T-helper 1 cell (primary cell): Measurements from ENCODE around the gene UIMC1.
"Not testable (repeated sequence)": the region's sequence is repeated elsewhere in the genome, so short reads cannot be mapped to it uniquely, and the experiment has no call there.

Source experiments
- DNase-seq, 5 donors: peaks; one replicate each; pipeline ENCODE4 v3.0.0-alpha.2; 2012 to 2020
- total RNA-seq, 4 donors: gene quantifications; one replicate each; lab custom pipeline; 2026; lab: John Stamatoyannopoulos, UW

Gene UIMC1
- total RNA-seq: 39.5 to 71.7 (median 54.5) reads per million in 4 donors

DNA sequence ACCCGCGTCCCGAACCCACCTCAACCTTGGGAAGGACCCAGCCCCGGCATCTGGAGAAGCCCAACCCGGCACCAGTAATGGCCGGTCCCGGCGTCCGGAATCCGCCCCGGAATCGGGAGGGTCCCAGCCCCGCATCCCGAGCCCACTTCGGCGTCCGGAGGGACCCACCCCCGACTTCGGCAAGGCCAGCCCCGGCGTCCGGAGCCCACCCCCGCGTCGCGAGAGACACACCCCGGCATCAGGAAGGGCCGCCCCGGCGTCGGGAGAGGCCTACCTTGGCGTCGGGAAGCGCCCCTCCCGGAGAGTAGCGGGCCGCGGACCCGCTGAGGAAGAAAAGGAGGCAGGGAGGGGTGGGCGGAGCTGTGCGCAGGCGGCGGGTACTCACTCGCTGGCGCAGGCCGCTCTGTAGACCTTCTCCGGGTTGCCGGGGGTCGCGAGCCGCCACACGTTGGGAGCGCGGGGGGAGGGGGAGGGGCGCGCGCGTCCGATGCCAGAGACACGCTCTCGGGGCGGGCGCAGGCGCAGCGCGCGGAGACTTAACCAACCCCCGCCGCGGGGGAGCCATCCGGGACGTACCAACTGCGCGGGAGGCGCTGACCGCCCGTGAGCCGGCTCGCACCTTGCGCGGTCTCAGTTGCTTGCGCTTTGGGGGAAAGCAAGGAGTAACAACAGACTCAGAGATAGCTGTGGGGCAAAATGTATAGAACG, at the start of gene UIMC1:
Gene UIMC1 (minus strand): TSS at position 515 of the 708 bp plus-strand sequence. CDS start 24,164 bp downstream, outside the sequence.
- peak; percentile 80 to 94 (median 86) for DNase-seq

DNA sequence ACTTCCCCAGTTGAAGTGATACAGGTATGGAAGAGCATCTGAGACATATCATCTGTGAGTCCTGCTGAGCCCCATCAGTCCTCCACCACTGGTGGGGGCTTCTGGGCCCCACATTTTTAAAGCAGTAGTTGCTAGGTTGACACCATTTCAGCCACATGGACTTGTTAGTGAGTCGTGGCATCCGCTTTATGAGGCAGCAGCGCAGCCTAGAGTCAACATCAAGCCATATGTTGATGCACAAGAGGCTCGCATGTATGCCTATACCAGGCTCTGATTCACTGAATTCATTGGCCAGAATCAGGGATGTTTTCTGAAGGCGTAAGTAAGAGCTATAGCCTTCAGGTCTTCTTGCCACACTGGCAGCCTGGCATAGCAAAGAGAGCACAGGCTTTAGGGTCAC, 42.7 kb upstream of the UIMC1 start:
- DNase-seq: no peak

DNA sequence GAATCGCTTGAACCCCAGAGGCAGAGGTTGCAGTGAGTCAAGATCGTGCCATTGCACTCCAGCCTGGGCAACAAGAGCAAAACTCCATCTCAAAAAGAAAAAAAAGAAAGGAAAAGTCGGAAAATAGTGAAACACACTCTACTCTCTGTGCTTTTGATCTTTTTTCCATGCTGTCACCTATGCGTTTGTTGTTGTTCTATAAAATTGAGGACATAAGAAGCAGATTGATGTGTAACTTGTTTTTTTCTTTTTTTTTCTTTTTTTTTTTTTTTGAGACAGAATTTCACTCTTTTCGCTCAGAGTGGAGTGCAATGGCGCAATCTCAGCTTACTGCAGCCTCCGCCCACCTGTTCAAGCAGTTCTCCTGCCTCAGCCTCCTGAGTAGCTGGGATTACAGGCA, 42.0 kb upstream of the UIMC1 start:
- not testable (repeated sequence) for DNase-seq

DNA sequence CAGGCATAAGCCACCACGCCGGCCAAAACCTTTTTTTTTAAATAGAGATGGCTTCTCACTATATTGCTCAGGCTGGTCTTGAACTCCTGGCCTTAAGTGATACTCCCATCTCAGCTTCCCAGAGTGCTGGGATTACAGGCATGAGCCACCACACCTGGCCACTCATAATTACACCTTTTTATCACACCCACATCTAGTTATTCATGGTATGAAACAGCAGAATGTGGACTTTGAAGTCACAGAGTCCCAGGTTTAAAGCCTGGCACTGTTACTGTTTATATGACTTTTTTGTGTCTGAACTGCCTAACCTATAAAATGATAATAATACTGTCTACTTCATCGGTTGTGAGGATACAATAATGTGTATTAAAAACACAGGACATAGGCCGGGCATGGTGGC, 39.1 kb upstream of the UIMC1 start:
- DNase-seq: no peak

DNA sequence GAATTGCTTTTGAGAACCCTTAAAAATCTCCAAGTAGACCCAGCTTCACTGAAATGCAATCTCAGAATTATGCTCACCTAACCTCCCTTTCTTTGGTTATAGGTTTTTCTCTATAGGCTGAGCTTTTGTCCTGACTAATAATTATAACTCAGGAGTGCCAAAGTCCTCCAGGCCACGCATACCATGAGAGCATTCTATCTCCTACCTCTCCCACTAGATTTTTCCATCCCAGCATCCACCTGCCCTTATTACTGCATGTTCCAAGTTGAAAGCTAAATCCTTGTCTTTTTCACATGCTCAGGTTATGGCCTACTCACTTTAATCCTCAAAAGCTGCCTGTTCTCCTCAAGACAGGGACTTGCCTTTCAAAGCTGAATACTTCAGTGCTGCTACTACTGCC, 38.1 kb upstream of the UIMC1 start:
- no peak for DNase-seq

DNA sequence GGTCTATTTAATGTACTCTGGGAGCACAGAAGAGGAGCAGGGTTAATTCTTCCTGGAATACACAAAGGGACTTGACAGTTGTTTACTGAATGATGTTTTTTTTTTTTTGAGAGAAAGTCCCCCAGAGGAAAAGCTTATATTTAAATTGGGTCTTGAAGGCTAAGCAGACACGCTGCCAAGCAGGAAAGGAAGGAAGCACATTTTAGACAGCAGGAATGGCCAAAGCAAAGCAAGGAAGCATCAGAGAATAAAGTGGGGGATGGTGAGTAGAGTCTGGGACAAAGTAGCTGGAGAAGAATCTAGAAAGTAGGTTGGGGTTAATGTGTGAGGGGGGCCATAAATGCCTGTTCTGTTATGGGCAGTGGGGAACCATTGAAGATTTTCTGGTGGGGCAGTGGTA, 37.4 kb upstream of the UIMC1 start:
- DNase-seq: no peak

DNA sequence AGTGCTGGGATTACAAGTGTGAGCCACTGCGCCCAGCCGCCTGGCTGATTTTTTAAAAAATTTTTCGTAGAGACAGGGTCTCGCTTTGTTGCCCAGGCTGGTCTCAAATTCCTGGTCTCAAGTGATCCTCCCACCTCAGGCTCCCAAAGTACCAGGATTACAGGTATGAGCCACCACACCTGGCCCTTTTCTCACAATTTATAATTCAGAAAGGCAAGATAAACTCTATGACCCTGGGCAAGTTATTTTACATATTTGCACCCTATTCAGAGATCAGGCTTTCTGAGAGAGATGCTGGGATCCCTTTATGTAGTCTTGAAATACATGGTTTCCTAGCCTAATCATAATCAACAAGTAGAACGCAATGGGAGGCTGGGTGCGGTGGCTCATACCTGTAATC, 36.5 kb upstream of the UIMC1 start:
- DNase-seq: no peak

DNA sequence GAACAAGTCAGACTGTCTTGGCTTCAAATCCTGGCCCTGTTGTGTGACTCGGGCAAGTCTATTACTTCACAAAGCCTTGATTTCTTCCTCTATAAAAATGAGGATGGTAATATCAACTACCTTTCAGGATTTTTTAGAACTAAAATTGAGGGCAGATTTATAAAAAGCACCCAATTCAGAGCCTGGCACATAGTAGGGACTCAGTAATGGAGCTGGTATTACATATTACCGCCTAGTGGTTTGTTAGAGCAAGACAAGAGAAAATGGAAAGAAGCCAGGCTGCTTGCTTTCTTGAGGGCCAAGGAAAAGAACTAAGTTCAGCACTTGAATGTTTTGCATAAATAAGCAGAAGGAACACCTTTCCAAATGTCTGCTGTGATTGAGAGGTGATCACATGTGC, 35.4 kb upstream of the UIMC1 start:
- no peak for DNase-seq

DNA sequence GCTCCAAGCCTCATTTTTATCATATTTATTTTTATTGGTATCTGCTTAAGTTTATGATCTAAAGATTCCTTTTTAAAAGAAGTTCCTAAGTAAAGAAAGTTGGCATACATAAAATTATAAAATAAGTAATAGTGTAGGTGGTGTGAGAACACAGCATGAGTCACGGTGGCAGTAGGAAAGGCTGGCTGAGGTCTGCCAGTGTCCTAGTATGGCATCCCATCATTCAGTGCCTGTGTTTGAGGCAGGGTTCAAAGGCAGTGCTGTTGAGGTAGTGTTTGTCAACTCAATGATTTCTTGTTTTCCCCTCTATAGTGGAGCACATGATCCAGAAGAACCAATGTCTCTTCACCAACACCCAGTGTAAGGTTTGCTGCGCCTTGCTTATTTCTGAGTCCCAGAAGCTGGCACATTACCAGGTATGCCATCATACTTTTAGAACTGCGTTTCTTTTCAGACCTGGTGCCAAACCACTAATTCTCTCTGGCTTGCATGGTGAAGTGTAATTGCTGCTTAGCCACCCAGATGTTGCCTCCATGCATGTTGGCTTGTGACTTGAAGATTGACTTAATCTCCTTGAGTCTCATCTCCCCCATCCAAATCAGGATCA, 34.3 kb upstream of the UIMC1 start:
- no peak for DNase-seq

DNA sequence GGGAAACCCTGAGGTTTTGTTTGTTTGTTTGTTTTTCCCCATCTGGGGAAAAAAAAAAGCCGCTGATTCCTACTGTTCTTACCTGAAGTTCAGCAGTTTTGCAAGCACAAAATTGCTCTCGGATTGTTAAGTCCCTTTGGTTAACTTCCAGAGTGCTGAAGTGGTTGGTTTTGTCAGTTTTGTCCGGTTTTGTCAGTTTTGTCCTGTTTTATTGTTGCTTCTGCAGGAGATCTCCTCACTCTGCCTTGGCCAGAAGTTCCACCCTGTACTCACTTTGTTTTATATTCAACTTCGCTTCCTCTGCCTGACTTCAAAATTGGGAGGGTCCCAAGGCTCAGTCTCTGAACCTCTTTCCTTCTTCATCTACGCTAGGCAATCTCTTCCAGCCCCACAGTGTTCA, 30.3 kb upstream of the UIMC1 start:
- DNase-seq: no peak

DNA sequence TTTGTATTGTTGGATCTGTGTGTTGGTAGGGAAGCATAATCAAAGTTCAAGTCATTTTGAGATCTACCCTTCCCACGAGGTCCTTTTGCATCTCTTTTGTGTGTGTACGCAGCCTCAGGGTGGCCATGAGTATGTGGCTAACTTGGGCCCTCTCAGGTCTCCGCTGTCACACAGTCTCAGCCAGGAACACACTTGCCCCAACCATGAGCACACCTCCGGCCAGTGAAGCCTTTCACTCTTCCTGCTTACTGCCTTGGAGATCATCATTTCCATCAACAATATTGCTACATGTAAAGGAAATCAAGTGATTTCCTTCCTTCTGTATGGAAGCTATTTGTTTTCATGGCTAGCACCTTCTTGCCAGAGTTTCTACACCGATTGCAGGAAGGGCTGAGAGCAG, 29.9 kb upstream of the UIMC1 start:
- no peak for DNase-seq

DNA sequence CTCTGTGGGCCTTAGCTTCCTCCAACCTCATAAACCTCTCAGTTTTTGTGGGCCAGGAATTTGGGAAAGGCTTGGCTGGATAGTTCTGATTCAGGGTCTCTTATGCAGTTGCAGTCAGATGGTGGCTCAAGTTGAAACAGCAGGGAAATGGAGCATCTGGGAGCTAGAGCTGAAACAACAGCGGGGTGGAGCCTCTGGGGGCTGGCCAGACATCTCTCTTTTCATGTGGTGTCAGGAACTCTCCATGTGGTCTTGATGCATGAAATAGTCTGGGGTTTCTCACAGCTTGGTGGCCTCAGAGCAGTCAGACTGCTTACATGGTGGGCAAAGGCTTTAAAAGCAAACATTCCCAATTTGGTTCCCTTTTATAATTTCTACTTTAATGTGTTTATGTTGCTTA, 29.4 kb upstream of the UIMC1 start:
- no peak for DNase-seq

DNA sequence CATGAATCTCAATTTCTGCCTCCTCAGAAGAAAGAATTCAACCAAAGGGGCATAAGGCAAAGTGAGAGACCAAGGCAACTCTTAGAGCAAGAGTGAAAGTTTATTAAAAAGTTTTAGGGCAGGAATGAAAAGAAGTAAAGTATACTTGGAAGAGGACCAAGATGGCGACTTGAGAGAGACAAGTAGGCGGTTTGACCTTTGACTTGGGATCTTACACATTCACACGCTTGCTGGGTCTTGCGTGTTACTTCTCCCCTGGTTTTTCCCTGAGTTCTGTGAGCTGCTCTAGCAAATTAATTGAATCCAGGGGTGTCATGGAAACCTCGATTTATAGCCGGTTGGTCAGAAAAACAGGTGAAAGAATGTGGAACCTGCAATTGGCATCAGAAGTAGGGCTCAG, 22.9 kb upstream of the UIMC1 start:
- no peak for DNase-seq

DNA sequence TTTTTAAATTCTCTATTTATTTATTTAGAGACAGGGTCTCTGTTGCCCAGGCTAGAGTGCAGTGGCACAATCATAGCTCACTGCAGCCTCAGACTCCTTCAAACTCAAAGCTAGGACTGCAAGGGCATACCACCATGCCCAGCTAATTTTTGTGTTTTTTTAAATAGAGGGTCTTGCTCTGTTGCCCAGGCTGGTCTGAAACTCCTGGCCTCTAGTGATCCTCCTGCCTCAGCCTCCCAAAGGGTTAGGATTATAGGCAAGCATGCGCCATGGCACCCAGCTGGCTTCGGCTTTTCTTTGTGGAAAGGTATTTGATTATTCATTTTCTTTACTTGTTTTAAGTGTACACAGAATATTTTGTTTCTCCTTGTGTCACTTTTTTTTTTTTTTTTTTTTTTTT, 21.1 kb upstream of the UIMC1 start:
- no peak for DNase-seq

DNA sequence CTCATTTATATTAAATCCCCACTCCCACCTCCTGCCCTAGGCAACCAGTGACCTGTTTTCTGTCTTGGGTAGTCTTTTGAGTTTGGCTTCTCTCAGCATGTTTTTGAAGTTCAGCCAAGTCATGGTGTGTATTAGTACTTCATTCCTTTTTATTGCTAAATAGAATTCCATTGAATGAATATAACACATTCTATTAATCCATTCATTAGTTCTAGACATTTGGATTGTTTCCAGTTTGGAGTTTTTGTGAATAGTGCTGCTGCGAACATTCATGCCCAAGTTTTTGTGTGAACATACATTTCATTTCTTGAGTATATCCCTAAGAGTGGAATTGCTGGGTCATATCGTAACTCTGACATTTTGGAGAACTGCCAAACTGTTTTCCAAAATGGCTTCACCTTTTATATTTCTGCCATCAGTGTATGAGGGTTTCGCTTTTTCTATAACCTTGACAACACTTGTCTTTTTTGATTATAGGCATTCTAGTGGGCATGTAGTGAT, 18.6 kb upstream of the UIMC1 start:
- DNase-seq: no peak

DNA sequence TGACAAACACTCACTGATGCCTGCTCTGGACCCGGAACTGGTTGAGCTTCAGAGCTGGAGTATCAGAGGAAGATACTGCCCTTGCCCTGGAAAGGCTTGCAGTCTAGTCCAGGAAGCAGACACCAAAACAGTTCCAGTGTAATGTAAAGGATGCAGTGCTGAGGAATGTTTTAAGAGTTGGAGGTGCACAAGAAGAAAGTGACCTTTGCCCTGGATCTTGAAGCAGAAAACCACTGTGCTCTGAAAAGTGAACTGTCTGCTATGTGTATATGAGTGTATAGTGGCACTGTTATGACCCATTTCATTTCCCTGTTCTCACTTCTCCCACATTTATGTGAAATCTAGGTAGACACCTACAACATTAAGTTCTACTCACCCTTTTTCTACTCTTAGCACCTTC, 18.0 kb upstream of the UIMC1 start:
- DNase-seq: no peak

DNA sequence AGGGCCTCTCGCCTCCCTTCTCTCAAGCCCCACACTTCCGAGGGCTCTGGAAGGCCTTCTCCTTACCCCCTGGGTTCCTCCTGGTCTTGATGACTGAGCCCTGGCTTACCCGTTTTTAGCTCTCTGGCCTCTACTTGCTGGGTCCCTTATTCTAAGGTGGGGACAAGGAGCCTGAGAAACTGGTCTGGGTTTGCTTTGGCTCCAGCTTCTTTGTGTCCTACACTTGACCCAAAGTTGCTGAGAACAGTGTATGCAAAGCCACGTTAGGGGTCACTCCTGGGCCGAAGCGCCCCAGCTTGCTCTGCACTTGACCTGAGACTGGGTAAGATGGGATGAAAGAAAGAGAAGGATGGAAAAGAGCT, 16.7 kb upstream of the UIMC1 start:
- DNase-seq: peak in 1 of 5 donors; percentile 13

DNA sequence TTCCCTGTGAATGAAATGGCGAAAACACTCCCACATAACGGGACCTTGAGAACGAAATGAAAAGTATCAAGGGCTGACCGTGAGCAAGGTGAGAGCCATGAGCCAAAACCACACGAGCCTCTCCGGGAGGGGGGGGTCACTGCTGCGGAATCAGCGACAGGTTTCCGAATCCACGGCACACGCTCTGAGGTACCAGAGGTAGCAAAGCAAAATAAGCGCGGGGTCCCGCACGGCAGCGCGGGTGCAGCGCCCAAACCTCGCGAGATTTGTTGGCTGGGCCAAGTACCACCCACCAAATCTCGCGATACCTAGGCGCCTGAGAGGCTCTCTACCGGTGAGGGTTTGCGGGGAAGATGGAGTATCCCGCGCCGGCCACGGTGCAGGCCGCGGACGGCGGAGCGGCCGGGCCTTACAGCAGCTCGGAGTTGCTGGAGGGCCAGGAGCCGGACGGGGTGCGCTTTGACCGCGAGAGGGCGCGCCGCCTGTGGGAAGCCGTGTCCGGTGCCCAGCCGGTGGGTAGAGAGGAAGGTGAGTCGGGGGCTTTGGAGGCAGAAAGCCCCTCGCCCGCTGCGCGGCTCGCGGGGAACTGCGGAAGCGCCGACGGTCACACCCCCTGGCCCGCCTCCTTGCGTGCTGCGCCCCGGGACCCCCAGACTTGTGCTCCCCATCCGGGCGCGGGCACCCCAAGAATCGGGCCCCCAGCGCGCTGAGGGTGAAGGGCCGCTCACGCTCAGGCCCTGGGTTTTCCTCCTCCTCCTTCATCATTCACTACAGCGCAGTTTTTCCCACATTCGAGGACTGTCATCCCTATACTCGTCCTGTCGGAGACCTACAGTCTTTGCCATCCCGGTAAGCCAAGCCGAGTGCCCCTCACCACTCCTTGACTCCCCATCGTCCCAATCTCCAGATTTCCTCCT, 16.1 kb upstream of the UIMC1 start, which contains the start of gene ZNF346:
Gene ZNF346 (plus strand): TSS at position 311 of the 917 bp plus-strand sequence. CDS start 43 bp downstream, at position 354.
- DNase-seq: peak; percentile 87 to 95 (median 93)

DNA sequence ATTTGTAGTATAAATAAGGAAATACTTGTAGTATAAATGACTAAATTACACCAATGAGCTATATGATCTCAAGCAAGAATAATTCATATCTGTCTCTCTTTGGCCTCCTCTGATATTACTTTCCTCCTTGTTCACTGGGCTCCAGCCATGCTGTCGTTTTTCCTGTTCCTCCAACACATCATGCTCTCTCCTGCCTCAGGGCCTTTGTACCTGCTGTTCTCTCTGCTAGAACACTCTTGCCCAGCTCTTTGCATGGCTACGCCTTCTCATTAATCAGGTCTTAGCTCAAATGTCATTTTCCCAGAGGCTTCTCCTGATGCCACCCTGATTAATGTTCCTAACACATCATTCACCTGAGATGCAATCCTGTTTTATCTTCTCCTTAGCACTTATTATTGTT, 13.5 kb upstream of the UIMC1 start:
- no peak for DNase-seq

DNA sequence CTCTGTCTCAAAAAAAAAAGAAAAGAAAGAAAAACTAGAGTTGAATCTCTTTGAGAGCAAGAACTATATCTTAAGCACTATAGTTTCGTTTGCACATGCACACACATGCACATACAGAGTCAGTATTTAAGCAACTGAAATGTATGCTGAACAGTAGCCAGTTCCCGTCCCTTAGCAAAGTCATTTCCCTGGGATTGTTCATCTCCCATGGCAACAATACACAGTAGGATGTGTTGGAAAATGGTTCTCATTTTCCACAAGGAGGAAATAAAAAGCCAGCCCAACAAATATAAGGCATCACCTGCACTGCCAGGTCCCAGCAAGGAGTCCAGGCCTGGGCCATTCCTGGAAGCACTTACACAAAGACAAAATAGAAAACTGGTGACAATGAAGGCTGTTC, 11.8 kb upstream of the UIMC1 start:
- DNase-seq: no peak

DNA sequence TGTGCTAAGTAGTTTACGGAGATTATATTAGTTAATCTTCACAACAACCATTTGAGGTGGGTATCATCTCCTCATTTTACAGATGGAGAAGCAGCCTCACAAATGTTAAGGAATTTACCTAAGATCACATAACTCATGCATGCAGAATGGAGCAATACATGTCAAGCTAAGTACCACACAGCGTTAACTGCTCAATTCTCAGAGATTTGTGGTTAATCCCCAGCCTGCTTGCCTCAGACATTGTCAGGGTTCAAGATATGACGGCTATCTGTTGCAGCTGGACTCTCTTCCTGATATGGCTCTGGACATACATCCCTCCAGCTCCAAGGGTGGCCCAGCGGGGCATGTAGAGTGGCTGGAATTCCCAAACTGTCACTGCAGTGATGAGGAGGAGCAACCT, 8.6 kb upstream of the UIMC1 start:
- no peak for DNase-seq

DNA sequence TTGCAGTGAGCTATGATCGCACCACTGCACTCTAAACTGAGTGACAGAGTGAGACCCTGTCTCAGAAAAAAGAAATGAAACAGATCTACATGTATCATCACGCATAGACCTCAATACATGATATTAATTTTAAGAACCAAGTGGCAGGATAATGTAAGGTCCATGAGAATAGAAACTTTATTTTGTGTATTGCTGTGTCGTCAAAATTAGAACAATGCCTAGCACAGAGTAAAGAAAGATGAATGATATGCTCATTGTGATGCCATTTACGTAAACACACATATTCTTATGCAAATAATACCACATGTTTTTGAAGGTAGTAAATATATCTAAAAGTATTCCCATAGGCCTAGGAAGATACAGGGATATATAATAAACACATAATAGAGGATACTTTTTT, 3.6 kb upstream of the UIMC1 start:
- DNase-seq: no peak

DNA sequence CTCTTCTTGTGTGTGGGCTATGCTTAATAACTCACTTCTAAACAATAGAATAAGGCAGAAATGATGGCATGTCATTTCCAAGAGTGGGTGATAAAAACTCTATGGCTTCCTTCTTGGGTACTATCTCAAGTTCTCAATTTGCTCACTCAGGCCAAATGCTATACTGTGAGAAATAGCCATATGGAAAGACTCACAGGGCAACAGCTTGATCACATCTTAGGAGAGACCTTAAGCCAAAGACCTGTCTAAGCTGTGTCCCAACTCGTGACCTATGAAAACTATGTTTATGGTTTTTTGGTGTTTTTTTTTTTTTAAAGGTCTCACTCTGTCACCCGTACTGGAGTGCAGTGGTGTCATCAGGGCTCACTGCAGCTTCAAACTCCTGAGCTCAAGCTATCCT, 2.1 kb upstream of the UIMC1 start:
- DNase-seq: no peak
